Colon (tissue), 2 donors: ENCODE results near the gene RPS24.

Experiments
- FAIRE-seq: peaks from 2 replicates; lab custom pipeline; 2012; peaks lifted over from hg19 to GRCh38; lab: Jason Lieb, UNC
- donor health status: control.
- donor health status: control.

The RPS24 gene

DNA sequence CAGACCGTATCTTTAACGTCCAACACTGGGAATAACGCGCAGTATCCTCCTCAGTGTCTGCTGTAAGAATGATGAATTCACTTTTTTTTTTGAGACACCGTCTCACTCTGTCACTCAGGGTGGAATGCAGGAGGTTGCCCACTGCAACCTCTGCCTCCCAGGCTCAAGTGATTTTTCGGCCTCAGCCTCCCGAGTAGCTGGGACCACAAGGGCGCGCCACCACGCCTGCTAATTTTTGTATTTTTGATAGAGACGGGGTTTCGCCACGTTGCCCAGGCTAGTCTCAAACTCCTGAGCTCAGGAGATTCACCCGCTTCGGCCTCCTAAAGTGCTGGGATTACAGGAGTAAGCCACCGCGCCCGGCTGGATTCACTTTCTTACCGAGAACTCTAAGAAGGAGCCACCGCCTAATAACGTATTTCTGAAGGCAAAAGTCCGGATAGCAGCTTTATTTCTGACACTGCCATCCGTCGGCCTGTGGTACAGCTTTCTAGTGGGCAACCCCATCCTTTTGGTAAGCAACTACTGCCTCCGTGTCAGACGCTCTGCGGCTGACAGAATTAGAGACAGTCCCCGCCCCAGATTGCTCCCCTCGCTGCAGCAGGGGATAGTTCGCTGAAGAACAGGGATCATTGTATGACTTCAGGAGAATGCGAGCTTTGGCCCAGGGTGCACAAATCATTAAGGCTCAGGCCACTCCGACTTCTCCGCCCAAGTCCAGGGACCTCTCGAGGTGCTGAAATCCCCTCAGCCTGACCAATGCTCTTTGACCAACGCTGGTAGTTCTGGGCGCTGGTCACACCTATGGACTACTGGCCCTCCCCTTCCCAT is 5.0 kb upstream of the RPS24 start:
- FAIRE-seq, result no peak

DNA sequence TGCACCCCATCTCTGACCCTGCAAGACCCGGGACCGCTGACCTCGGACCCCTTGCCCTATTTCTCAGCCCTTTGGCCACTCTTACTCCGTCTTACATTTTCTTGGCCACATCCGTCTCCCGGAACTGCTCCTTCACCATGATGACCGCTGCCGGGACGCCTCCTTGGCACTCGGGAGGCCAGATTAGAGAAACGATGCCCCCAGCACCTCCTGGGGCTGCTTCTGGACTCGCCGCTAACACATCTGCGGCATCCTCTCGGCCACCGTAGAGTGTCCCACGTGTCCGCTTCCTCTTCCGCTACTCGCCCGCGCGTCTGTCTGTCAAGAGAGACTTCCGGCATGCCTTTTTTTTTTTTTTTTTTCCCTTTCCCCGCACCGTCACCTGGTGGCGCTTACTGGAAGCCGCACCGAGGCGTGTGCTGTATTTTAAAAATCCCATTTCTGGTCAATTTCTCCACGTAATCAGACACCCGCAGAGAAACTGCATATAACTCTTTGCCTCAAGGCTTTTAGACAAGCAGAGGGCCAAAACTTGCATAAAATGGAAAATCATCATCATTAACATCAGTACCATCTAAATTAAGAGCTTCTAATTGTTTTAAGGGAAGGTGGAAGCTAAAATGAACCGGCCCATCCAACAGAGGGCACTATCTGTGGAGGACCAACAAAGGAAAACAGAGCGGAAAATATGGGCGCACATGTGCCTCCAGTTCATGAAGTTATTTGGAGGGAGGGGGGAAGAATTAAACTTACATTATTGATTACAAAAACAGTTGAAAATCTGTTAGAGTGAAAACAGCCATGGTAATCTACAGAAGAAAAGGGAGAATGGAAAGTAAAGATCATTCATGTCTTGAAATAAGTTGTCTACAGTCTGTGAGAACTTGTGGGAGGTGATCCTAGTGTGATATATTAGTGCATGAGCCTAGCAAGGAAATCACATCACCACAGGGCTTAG is 4.1 kb upstream of the RPS24 start, which contains the start of gene POLR3A:
Gene POLR3A (minus strand): TSS at position 247 of the 958 bp plus-strand sequence. CDS start 108 bp downstream, at position 139.
- no peak for FAIRE-seq

- no peak for FAIRE-seq
Observed at GRCh38 chr10:78033387-78033636, 351 bp upstream of the RPS24 start.

DNA sequence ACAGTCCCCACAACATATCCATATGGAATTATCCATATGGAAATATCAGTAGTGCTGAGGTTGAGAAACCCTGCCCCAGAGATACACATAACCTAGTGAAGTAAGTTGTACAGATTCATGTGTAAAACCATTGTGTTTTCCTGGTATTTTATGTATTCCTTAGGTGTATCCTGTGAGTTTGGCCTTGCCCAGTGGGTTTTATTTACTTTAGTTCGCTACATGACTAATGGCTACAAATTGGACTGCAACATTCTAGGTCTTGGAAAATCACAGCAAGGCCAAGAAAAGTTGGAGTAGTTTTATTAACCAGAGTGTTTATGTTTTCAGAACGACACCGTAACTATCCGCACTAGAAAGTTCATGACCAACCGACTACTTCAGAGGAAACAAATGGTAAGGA is 1.4 kb downstream of the RPS24 start:
- no peak for FAIRE-seq

DNA sequence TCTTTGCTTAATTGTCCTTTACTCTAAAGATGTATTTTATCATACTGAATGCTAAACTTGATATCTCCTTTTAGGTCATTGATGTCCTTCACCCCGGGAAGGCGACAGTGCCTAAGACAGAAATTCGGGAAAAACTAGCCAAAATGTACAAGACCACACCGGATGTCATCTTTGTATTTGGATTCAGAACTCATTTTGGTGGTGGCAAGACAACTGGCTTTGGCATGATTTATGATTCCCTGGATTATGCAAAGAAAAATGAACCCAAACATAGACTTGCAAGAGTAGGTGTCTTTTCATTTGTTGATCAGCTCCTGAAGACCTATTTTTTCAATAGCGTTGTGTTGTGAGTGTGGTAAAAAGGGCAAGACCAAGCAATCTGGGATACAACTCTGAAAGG is 1.8 kb downstream of the RPS24 start:
- no peak for FAIRE-seq

DNA sequence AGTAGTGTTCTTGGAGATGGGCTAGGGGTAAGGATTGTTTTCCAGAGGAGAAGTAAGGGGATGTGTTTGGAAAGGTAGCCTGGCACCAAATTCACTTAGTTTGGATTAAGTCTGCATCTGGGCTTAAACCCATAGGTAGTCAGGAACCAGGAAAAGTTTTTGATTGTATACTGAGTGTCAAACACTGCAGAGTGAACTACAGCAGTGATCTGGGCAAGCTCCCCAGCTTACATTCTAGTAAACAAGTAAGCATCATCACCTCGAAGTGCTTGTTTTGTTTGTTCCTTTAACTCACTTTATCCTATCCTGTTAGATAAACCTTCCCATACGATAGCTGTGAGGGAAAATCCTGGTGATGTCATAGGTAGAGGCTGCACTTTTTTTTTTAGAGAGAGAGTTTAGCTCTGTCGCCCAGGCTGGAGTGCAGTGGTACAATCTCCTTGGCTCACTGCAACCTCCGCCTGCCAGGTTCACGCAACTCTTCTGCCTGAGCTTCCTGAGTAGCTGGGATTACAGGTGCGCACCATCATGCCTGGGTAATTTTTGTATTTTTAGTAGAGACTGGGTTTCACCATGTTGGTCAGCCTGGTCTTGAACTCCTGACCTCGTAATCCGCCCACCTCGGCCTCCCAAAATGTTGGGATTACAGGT is 2.4 kb downstream of the RPS24 start:
- no peak for FAIRE-seq

- no peak for FAIRE-seq
Observed at GRCh38 chr10:78038105-78038504, 4.4 kb downstream of the RPS24 start.

GRCh38 chr10:78038791-78039547 is 5.3 kb downstream of the RPS24 start:
- no peak for FAIRE-seq

DNA sequence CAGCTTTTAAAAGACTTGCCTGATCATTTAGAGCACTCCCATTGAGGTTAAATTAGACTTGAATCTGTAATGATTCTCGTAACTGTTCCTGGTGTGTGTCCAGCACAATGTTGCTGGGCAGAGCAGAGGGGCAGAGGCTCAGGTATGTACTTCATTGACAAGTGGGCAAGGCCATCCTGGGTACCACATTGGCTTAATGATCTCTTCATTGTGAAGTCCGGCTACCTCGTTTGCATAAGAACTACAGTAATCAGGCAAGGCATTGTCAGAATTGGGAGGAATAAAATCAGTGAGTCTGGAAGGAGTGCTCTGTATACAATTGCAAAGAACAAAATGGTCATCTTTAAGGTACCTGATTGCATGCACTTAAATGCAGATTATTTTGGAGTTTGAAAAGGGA is 6.1 kb downstream of the RPS24 start:
- FAIRE-seq, result no peak

- FAIRE-seq, result no peak
Observed at GRCh38 chr10:78041170-78042057, 7.8 kb downstream of the RPS24 start.

GRCh38 chr10:78042058-78042751 is 8.5 kb downstream of the RPS24 start:
- FAIRE-seq, result no peak

GRCh38 chr10:78042752-78043104 is 9.1 kb downstream of the RPS24 start:
- no peak for FAIRE-seq

DNA sequence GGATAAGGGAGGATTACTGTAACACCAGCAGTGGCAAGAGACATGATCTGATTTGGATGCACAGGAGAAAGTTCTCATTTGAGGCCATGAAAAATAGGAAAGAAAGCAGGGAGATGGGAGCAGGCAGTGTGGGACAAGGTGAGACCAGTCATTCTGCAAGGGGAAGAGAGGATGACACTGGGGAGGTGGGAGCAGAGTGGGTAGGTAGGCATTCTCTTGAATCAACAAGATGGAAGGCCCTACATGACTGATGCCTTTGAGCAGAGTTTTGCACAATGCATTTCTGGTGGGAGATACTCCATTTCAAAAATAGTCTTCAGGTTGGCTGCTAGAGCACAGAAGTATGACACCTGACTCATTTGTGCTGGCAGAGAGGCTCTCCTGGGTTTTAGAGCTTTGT is 10.5 kb downstream of the RPS24 start:
- FAIRE-seq, result no peak

GRCh38 chr10:78044699-78045098 is 11.0 kb downstream of the RPS24 start:
- FAIRE-seq, result no peak

DNA sequence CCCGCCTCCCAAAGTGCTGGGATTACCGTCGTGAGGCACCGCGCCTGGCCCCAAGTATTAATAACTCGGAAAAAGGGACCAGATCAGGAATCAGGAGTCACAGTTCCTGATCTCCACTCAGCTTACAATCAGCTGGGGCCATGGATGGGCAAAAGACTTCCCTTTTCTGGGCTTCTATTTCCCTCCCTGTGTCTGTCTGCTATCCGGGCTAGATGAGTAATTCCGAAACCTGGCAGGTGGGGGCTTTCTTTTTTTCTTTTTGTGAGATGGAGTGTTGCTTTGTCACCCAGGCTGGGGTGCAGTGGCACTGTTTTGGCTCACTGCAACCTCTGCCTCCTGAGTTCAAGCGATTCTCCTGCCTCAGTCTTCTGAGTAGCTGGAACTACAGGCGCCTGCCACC is 11.6 kb downstream of the RPS24 start:
- FAIRE-seq, result no peak

GRCh38 chr10:78045856-78046255 is 12.2 kb downstream of the RPS24 start:
- FAIRE-seq, result no peak

DNA sequence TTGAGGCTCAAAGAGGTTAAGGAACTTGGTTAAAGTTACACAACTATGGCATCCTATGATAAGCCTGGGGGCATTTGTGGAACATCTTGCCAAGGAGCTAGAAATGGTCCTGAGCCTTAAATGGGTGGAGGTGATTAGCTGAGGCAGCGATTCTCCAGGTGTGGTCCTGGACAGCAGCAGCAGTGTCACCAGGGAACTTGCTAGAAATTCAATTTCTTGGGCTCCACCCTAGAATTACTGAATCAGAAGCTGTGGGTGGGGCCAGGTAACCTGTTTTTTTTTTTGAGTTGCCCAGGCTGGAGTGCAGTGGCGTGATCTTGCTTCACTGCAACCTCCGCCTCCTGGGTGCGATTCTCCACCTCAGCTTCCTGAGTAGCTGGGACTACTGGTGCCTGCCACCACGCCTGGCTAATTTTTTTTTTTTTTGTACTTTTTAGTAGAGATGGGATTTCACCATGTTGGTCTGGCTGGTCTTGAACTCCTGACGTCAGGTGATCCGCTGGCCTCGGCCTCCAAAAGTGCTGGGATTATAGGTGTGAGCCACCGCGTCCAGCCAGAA is 13.1 kb downstream of the RPS24 start:
- no peak for FAIRE-seq

GRCh38 chr10:78047314-78047891 is 13.7 kb downstream of the RPS24 start:
- no peak for FAIRE-seq

GRCh38 chr10:78049851-78050250 is 16.2 kb downstream of the RPS24 start:
- no peak for FAIRE-seq
